SKM-1 treated with dmso at 0.1 percent for 144 hours (cell line): ENCODE results near the gene PIPOX.
A peak's percentile ranks its signal among the peaks of the same experiment; 100 is the strongest.

Source experiments
- DNase-seq: peaks from one replicate; lab custom pipeline; 2025; ENCODE audit not compliant: unreplicated experiment; lab: John Stamatoyannopoulos, UW

Gene PIPOX

DNA sequence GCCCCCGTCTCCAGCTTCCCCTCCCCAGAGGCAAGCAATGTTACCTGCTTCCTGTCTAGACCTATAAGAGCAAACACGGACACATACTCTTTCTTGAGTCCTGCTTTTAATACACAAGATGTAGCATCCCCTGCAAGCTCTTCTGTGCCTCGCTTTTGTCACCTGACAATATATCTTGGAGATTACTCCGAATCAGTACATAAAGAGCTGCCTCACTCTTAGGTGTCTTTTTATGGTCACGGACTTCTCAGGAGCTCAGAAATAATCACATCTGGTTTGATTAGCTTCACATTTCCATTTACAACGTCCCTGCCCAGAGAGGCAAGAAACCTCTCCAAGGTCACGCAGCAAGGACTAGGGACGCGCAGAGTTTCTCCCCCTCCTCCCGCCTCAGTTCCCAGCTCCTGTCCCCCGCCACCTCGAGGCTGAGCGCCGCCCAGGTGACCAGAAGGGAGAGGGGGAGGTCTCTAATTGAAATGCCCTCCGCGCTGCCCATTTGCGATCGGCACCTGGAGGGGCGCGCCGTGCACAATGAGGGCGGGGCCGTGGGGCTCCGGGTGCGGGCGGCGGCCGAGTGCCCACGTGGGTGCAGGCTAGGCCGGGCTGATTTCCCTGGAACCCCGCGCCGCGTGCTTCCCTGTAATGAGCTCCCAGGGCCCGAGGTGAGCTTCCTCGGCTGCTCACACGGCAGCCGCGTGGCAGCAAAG, 23.3 kb upstream of the PIPOX start:
- no peak for DNase-seq

DNA sequence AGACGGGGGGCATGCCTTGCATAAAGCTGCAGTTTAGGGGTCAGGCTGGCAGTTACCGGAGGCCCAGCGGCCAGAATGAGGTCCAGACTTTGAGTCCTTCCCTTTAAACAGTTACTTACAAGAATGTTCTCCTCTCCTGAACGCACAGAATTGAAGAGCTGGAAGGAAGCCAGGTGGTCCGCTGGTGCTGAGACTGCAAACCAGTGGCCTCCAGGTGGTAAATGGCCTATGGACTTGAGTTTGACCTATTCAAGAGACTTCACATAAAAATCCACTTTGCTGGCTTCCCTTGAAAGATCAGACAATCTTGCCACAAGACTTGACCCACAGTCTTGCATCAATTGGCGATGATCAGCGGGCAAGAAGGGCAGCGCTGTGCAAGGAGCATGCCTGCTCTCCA, 22.4 kb upstream of the PIPOX start:
- no peak for DNase-seq

DNA sequence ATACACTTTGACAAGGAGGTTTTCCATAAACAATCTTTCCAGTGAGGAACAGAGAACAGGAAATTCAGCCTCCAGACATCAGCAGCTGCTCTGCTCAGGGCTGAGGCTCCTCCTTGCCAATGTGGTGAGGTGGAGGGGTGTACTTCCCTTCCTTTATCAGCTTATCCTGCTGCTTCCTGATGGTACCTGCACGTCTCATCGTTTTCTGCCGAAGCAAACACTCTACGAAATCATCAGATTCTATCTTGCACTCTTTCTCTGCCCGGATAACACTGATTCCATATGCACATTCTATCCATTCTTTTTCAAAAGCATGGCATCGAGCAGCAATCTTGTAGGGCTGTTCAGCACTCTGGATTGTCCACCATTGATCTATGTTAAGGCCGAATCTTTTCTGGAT, 21.7 kb upstream of the PIPOX start:
- no peak for DNase-seq

DNA sequence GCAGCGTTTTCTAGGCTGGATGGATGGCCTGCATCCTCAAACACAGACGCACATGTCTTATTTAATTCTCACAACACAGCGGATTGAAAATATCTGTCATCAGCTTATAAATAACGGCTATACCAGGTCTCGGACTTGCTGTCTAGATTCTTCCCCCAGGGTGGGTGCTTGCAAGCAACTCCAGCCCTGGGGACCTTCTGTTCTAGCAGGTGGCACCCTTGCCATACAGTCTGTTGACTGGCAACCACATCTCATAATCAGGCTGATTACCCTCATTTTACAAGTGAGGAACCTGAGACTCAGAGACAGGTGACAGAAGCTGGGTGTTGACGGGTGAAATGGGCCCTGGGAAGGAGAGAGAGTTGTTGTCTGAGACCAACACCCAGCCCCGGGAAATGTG, 20.9 kb upstream of the PIPOX start:
- no peak for DNase-seq

DNA sequence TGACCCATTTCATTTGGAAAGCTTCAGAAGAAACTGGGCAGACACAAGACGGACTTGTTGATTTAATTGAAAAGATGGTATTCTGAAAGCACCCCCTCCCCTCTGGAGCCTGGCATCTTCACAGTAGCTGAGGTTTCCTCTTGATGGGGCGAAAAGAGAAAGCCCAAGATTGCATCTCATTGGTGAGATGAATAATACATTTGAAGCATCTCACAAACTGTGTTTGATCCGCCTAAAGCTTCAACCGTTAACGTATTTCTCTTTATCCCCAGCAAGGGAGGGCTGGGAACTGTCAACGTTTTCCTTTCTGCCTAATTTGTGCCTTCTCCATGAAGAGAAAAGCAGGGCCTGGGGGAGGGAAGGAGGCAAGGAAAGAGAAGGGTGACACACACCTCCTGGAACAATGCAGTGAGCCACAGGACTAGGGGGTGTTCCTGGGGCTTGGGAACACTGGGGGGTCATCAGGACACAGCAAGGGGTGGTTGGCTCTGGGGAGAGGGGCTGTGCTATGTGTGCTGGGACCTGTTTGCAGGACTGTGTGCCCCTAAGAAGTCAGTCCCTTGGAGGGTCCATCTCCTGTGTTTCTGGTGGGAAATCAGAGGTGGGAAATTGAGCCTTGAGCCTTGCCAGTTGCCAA, 18.5 kb upstream of the PIPOX start:
- DNase-seq, result no peak

DNA sequence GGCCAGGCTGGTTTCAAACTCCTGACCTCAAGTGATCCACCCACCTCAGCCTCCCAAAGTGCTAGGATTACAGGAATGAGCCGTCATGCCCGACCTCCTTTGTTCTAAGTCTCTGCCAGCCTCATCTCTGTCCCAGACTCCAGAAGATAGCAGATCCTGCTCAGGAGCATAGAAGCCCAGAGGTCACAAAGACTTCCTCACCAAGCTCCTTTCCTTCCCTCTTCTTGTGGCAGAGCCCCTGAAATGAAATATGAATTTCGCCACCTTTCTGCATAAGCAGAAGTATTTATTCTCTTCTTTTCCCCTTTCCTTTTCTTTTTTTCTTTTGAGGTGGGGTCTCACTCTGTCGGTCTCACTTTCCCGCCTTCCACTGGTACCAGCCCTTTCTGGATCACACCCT, 11.5 kb upstream of the PIPOX start:
- peak; percentile 12 for DNase-seq

DNA sequence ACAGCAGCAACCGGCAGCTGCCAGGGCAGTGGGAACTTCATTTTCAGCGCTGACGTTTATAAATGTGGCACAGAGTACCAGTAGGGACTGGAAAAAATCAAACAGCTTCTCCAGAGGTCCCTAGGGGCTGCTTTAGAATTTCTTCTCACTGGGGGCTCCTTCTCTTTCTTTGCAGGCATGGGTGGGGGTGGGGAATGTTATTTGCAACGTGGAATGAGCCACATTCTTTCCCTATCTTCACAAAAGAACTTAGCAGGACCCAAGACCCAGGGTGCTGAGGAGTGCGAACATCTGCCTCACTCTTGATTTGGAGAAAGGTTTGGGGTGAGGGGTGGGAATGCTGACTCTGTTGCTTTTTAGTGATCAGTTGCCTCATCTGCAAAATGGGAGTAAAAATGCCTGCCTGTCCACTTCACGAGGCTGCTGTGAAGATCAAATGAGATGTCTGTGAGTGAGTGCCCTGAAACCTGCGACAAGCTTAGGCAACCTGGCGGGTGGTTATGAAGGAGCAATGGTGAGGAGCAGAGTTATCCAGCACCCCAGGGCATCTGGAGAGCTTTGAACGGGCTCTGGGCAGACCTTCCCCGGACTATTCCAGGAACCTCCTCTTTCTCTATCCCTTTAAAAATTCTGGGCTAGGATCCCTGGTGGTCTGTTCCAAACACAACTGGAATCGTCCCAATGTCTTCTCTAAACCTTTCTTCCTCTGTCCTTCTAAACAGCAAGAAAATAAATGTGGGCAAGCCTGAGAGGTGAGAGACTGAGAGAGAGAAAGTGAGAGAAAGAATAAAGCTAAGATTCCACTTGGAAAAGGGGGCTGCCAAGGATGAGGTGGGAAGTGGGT, 10.7 kb upstream of the PIPOX start:
- no peak for DNase-seq

DNA sequence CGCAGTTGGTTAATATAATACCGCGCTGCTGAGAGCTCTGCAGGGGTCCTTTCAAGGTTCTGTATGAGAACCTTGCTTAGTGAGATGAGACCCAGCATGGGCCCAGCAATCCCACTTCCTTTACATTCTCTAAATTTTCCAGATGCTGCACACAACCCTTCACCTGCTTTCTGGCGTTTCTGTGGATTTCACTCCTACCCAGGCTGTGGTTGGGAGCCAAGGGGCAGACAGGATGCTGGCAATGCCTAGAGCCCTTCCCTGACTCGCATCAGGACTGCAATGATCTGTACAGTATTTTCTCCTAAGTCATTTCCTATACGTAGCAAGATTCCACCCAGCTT, 10.1 kb upstream of the PIPOX start:
- no peak for DNase-seq

DNA sequence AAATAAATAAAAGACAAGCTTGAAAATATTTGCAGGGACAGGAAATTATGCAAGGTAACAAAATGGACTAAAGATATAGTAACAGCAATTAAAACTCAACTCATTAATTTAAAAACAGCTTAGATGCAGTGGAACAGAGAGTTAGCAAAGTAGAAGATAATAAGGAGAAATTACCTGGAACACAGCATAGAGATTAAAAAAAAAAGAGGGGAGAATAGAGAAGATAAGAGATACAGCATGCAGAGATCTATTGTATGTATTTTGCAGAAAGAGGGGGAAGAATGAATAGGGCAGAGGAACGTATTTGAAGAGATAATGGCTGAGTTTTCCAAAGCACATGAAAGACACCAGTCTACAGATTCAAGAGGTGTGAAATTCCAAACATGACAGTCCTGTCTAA, 8.4 kb upstream of the PIPOX start:
- no peak for DNase-seq

DNA sequence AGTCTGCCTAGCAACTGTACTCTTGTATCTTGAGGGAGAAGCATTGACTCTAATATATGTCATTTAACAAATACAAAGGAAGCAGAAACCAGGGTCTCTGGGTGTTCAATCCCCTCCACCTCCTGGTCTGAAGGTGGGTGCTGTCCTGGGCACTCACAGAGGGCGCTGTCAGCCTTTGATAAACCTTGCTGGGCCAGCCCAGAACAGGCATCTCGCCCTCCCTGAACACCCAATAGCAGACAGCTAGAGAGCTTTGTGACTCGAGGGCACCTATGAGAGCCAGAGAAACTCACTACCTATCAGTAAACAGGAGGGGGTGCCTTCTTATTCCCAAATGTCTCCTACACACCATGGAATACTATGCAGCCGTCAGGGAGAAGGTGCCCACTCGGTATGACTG, 6.4 kb upstream of the PIPOX start:
- DNase-seq, result no peak

DNA sequence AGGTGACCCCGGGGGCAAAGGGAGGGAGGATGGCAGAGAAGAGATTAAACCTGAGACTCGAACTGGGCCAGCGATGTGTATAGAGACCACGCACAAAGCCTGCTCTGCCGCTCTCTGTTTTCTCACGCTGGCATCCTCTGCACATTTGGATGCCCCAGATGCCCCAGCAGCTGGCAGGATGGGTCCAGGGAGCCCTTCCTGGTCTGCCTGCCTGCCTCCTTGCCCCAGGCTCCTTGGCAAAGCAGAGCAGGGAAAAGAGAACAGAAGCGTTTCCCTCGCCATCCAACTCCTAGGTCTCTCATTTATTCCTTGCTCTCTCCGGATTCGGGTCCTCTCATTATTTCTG, 5.2 kb upstream of the PIPOX start:
- no peak for DNase-seq

DNA sequence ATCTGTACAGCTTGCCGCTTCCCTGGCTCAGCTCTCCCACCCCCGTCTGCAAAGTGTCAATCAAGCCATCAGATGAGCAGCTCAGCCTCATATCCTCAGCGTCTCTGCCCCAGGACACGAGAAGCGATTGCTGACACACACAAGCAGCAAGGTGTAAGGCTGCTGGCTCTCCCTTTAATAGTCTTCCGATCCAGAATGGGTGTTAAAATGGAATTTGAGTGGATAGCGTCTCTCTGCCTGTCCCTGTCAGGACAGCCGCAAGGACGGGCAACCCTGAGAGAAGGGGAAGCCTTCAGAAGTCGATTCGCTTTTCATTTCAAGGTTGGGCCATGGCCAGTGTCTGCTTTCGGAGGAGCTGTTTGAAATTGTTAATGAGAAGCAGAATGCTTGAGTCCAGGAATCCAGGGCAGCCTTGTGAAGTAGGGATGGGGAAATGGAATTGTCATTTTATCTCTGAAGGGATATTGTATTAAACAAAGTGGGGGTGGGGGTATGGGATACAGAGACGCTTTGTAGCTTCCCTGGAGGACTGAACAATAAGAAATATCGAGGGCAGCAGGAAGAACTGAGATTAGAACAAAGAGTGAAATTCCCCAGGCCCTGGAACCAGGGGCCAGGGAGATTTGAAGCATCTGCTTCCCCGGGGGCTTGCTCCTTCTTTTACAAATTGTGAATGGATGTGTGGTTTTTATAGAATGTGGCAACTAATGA, 4.7 kb upstream of the PIPOX start:
- no peak for DNase-seq

DNA sequence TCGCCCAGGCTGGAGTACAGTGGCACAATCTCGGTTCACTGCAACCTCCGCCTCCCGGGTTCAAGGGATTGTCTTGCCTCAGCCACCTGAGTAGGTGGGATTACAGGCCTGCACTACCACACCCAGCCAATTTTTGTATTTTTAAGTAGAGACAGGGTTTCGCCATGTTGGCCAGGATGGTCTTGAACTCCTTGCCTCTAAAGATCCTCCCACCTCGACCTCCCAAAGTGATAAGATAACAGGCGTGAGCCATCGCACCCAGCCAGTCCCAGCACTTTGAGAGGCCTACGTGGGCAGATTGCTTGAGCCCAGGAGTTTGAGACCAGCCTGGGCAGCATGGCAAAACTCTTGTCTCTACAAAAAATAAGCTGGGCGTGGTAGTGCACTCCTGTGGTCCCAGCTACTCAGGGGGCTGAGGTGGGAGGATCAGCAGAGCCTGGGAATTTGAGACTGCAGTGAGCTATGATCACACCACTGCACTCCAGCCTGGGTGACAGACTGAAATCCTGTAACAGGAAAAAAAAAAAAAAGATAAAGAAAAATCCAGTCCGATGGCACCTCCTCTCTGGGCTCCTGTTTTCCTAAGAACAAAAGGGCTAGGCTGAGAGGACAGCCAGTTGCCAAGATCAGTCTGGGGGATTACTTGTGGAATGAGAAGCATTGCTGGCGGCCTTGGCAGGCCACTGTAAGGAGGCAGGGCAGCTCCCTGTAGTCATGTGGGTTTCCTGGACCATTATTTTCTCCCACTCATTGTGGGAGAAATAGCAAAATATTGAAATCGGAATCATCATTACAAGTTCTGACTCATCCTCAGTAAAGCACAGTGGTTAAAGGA, 3.0 kb upstream of the PIPOX start:
- DNase-seq, result no peak

DNA sequence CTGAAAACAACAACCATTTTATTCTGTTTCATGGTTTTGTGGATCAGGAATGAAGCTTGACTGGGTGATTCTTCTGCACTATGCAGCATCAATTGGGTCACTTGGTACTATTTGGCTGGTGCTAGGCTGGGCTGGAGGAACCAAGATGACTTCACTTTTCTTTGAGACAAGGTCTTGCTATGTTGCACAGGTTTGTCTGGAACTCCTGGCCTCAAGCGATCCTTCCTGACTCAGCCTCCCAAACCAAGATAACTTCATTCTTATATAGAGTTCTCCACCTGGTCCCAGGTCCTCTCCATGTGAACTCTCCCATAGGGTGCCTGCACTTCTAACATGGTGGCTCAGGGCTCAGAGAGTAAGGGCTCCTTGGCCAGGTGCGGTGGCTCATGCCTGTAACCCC, 1.9 kb upstream of the PIPOX start:
- no peak for DNase-seq

DNA sequence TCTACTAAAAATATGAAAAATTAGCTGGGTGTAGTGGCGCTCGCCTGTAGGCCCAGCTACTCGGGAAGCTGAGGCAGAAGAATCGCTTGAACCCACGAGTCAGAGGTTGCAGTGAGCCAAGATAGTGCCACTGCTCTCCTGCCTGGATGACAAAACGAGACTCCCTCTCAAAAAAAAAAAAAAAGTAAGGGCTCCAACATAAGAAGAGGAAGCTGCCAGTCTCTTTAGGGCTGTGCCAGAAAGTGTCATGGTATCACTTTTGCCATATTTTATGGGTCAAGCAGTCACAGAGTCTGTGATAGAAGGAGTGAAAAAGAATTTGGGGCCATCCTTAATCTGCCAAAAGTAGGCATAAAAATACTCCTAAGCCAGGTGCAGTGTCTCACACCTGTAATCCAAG, 1.4 kb upstream of the PIPOX start:
- DNase-seq, result no peak

DNA sequence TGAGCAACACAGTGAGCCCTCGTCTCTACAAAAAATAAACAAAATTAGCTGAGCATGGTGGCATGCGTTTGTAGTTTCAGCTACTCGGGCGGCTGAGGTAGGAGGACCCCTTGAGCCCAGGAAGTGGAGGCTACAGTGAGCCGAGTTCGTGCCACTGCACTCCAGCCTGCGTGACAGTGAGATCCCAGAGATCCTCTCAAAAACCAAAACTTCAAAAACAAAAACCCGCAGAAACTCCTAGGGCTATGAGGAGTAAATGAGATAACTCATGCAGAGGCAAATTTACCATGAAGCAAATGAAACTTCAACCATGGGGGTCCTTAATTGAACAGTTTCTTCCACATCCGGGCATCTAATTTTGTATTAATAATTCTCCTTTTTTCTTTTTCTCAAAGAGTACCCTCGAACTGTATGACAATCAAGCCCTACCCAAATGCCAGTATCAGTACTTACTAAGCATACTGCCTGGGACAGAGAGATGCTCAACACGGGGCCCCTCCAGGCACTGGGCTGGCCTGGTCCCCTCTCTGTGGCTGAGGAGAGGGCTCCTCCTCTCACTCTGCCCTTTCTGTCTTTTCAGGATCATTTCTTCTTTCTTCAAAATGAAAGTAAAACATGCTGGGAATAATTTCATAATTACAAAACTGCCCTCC, 789 bp upstream of the PIPOX start:
- no peak for DNase-seq

DNA sequence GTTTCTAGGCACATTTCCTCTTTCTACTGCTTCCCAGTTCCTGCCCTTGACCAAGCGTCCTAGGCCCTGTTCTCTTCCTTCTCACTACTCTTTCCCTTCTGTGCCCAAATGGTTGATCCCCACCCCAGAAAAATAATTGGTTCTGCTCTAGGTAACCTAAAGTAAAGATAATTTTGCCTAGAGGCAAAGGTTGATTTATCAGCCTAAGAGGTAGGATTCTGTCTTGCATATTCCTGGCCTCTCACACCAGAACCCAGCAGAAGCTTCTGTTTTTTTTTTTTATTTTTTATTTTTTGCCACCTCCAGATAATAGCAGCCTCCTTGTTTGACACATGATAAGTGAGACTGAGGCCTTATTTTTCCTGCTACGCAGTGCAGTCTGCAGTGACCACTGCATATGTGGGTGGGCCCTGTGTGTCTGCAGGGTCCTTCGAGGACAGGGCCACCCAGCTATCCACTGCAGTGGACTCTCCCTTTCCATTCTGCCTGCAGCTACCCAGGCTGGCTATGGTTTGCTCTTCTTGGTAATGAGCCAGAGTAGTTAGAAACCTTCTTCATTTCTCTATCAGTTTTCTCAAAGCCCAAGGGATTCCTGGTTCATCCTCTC, 701 bp downstream of the PIPOX start:
- DNase-seq, result no peak

DNA sequence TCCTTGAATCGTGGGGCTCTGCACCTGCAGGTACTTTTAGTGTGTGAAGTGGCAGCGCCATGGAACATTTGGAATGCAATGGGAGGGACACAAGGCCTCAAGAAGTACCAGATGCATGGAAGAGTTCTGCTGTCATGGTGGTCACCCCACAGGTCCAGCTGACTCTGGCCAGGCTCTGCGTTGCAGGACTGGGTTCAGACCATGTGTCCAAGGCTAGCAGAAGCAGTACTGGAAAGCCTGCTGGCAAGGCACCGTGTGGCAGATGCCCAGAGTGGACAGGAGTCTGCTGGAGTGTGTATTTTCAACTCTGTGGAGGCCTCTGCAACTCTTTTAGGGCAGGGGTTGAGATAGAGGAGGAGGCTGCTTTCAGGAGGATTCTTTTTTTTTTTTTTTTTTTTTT, 2.1 kb downstream of the PIPOX start:
- DNase-seq, result no peak

DNA sequence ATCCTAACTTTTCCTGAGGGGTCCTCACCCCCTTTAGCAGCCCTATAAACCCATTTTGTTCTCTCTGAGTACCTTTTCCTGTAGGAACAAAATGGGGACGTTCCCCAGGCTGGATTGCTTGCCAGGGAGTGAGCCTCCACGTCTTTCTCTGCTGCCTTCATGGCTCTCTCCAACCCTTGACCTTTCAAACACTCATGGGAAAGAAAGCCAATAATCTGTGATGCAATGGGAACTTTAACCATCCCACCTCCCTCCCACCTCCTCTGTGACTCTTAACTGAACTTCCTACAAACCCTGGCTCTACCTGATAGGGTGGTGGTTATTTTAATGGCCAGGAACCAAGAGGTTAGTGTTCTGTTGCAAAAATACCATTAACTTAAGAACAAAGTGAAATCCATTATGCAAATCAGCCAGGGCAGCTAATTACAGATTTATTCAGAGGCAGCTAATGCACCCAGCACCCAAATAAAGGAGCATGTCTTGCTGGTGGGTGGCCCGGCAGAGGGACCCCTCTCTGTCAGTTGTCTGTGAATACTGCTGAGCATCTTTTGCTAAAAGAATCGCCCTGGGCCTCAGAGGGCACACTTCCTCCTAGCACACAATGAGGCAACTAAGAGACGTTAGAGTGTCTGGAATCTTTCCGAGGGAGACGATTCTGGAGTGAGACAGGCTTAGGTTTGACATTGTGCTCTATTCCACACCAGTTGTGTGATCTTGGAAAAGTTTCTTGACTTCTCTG, 3.0 kb downstream of the PIPOX start:
- peak; percentile 37 for DNase-seq
